ENCODE data around the gene ARFGEF3. TPM values are rescaled to one million over a fixed set of nuclear protein-coding genes. Genes with fewer than 3 reads are reported as not detected.

The ARFGEF3 gene, protein sequence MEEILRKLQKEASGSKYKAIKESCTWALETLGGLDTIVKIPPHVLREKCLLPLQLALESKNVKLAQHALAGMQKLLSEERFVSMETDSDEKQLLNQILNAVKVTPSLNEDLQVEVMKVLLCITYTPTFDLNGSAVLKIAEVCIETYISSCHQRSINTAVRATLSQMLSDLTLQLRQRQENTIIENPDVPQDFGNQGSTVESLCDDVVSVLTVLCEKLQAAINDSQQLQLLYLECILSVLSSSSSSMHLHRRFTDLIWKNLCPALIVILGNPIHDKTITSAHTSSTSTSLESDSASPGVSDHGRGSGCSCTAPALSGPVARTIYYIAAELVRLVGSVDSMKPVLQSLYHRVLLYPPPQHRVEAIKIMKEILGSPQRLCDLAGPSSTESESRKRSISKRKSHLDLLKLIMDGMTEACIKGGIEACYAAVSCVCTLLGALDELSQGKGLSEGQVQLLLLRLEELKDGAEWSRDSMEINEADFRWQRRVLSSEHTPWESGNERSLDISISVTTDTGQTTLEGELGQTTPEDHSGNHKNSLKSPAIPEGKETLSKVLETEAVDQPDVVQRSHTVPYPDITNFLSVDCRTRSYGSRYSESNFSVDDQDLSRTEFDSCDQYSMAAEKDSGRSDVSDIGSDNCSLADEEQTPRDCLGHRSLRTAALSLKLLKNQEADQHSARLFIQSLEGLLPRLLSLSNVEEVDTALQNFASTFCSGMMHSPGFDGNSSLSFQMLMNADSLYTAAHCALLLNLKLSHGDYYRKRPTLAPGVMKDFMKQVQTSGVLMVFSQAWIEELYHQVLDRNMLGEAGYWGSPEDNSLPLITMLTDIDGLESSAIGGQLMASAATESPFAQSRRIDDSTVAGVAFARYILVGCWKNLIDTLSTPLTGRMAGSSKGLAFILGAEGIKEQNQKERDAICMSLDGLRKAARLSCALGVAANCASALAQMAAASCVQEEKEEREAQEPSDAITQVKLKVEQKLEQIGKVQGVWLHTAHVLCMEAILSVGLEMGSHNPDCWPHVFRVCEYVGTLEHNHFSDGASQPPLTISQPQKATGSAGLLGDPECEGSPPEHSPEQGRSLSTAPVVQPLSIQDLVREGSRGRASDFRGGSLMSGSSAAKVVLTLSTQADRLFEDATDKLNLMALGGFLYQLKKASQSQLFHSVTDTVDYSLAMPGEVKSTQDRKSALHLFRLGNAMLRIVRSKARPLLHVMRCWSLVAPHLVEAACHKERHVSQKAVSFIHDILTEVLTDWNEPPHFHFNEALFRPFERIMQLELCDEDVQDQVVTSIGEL (N-terminal part only)
- total RNA-seq = 10 to 100 TPM in 1 of 9 donors, 1 to 10 TPM in 8; 1.0 to 11.9 (median 2.8) TPM
- polyA plus RNA-seq = under 1 TPM; 0.58 to 0.65 TPM
- long read RNA-seq, donor 1, partial matches to known transcripts = 1 of 2 reads
- long read RNA-seq, donor 1, other reads (novel, unspliced or antisense) = 1 of 2 reads
- long read RNA-seq, donor 2, partial matches to known transcripts = 2 of 2 reads
- long read RNA-seq, donor 2, other reads (novel, unspliced or antisense) = 0 of 2 reads
- long read RNA-seq, donor 3, partial matches to known transcripts = 1 of 1 reads
- long read RNA-seq, donor 3, other reads (novel, unspliced or antisense) = 0 of 1 reads

DNA sequence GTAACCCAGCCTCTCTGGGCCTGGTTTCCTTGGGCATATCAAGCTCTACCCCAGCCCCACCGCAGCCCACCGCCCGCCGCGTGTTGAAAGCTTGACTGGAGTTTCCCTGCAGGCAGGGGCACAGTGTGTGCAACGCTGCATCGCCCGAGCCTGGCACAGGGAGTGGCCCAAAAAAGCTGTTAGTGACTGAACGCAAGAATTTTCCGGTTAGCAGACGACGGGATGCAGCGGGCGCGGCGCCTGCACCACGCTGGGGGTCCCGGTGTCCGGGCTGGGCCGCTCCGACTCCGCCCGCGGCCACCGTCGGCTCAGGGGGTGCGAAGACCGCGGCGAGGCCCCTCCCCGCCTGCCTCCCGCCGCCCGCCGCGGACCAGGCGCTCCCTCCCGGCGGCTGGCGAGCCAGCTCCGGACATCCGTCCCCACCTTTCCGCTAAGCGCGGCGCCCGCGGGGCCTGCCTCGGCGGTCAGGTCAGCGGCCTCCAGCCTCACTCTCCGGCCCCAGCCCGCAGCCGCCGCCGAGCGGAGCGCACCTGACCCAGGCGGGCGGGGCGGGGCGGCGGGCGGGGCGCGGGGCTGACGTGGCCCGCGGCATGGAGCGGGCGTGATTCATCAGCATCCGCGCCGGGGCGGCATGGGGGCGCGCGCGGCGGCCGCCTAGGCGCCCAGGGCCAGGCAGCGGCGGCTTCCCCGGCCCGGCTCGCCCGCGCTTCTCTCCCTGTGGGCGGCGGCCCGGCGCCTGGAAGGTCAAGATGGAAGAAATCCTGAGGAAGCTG, at the start of gene ARFGEF3:
Gene ARFGEF3, plus strand, starts transcription at position 602 of the 773 bp plus-strand sequence. Its CDS starts 148 bp downstream, at position 750.
- Histone ChIP-seq H3K27ac (peak within 1 kb of the TSS in 7 of 12 donors; percentile 17 to 69 (median 36)), H3K4me3 (peak within 1 kb of the TSS; percentile 44 to 83 (median 70)), H3K9me3 (no peaks in the 10 kb centered on the region), H3K4me1 (peaks cover 0 to 22% (median 13%) of the 10 kb centered on the region in 12 donors), H3K27me3 (peaks cover 0 to 46% (median 0%) of the 10 kb centered on the region in 9 donors), H3K36me3 (no peaks in the 10 kb centered on the region)
- peak; percentile 44 to 72 (median 63) for DNase-seq
- ATAC-seq = peak; percentile 46 to 94 (median 89)
- TF ChIP-seq, protein P1, sequence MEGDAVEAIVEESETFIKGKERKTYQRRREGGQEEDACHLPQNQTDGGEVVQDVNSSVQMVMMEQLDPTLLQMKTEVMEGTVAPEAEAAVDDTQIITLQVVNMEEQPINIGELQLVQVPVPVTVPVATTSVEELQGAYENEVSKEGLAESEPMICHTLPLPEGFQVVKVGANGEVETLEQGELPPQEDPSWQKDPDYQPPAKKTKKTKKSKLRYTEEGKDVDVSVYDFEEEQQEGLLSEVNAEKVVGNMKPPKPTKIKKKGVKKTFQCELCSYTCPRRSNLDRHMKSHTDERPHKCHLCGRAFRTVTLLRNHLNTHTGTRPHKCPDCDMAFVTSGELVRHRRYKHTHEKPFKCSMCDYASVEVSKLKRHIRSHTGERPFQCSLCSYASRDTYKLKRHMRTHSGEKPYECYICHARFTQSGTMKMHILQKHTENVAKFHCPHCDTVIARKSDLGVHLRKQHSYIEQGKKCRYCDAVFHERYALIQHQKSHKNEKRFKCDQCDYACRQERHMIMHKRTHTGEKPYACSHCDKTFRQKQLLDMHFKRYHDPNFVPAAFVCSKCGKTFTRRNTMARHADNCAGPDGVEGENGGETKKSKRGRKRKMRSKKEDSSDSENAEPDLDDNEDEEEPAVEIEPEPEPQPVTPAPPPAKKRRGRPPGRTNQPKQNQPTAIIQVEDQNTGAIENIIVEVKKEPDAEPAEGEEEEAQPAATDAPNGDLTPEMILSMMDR (IDR thresholded peaks at IDR 0.05) = no peak
- TF ChIP-seq POLR2A (IDR thresholded peaks at IDR 0.05) = no peak
- intact Hi-C loops (cut with DNase I) = no loop called here
- WGBS, 4 donors = 1 to 10% (median 2%) methylated on average over 4 to 93 of the region's 93 CpGs

DNA sequence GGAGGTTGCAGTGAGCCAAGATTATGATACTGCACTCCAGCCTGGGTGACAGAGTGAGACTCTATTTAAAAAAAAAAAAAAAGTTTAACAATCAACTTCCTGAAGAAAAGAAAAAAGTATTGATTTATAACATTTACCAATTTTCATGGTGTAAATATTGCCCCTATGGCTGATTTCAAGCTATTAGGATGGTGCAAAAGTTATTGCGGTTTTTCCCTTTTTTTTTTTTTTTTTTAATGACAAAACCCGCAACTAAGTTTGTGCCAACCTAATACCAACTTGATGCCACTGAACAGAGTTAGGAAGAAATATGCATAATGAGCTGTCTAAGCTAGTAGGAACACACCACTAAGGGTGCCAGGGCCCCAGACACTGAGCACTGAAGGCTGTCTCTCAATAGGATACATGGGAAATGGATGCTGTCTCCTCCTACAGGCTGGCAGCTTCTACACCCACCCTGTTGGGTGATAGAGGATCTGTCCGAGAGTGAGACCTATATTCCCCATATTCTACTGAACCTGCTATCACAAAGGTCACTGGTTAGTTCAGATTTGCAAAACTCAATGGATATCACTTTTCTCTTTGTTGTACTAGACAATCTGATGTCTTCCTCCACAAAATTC, 48.0 kb upstream of the ARFGEF3 start:
- Histone ChIP-seq H3K4me1 (peaks cover 0 to 6% (median 0%) of the 10 kb centered on the region in 12 donors), H3K36me3 (no peaks in the 10 kb centered on the region), H3K27me3 (peaks cover 0 to 10% (median 0%) of the 10 kb centered on the region in 9 donors), H3K9me3 (no peaks in the 10 kb centered on the region), H3K27ac (no peak overlapping the region), H3K4me3 (no peak overlapping the region)
- 59 to 89% (median 71%) methylated on average over 3 of the region's 3 CpGs for WGBS, 4 donors
- intact Hi-C loops (cut with DNase I) = loop anchor here (2.0 to 10.0 kb wide), 9 partner anchors 291 to 654 kb away; partner anchors contain the start of gene HEBP2 (in 5 of the 10)
- no peak for DNase-seq
- no peak for ATAC-seq
- TF ChIP-seq, protein P1 (IDR thresholded peaks at IDR 0.05) = no peak
- no peak for TF ChIP-seq POLR2A (IDR thresholded peaks at IDR 0.05)

GRCh38 chr6:138115201-138115600, 46.5 kb upstream of the ARFGEF3 start:
- Histone ChIP-seq H3K9me3 (no peaks in the 10 kb centered on the region), H3K27ac (no peak overlapping the region), H3K36me3 (no peaks in the 10 kb centered on the region), H3K4me3 (no peak overlapping the region), H3K27me3 (peaks cover 0 to 10% (median 0%) of the 10 kb centered on the region in 9 donors), H3K4me1 (peaks cover 0 to 6% (median 0%) of the 10 kb centered on the region in 12 donors)
- no peak for DNase-seq
- TF ChIP-seq POLR2A (IDR thresholded peaks at IDR 0.05) = no peak
- TF ChIP-seq, protein P1 (IDR thresholded peaks at IDR 0.05) = no peak
- no peak for ATAC-seq
- intact Hi-C loops (cut with DNase I) = loop anchor here (2.0 to 10.0 kb wide), 17 partner anchors 162 to 652 kb away; partner anchors contain the start of gene HEBP2 (in 7 of the 10)
- 25 to 34% (median 34%) methylated on average over 7 of the region's 7 CpGs for WGBS, 4 donors

Data from heart left ventricle (tissue), 16 donors.